Body of pancreas (tissue), 4 donors: ENCODE results near the gene RBM10.

Experiments
- CTCF ChIP-seq, 7 experiments: fragments of 450-650 bp in 4 of 7; fragments of 200-600 bp in 3 of 7; sonication (generic) in 3 of 7; IDR thresholded peaks; one replicate each; pipeline ENCODE4 v1.5.1; 2016 to 2019; ENCODE audit warnings: antibody characterized with exemption in 7 of 7
- POLR2A ChIP-seq, 3 donors: fragments of 450-650 bp; IDR thresholded peaks; one replicate each; pipeline ENCODE4 v1.6.1; 2016; ENCODE audit warnings: antibody characterized with exemption in 3 of 3, mild to moderate bottlenecking in 2 of 3

- TF ChIP-seq CTCF (IDR thresholded peaks at IDR 0.05) (no peak), POLR2A (IDR thresholded peaks at IDR 0.05) (no peak)
These were observed 32.6 kb upstream of the RBM10 start for GRCh38 chrX:47112316-47112954.
